ENCODE measurements around the gene FAM43B.

The FAM43B gene

DNA sequence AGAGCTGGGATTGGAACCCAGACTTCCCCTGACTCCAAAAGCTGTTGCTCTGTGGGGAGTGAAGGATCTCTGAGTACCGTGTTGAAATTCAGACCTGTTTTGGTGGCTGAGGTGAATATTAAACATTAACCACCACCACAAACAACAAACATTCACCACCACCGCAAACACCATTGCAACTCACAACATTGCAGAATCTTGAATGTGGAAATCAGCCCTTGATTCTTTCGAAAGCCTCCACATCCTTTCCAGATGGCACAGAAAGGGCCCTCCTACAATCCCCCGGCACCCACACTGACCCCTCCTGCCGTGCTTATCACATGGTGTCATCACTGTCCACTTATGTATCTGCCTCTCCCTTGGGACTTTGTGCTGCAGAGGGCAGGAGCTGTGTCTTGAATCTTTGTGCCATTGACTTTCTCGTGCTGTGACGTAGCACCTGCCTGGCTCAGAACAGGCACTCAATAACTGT is 38.0 kb downstream of the FAM43B start:
- TF ChIP-seq, protein P1, sequence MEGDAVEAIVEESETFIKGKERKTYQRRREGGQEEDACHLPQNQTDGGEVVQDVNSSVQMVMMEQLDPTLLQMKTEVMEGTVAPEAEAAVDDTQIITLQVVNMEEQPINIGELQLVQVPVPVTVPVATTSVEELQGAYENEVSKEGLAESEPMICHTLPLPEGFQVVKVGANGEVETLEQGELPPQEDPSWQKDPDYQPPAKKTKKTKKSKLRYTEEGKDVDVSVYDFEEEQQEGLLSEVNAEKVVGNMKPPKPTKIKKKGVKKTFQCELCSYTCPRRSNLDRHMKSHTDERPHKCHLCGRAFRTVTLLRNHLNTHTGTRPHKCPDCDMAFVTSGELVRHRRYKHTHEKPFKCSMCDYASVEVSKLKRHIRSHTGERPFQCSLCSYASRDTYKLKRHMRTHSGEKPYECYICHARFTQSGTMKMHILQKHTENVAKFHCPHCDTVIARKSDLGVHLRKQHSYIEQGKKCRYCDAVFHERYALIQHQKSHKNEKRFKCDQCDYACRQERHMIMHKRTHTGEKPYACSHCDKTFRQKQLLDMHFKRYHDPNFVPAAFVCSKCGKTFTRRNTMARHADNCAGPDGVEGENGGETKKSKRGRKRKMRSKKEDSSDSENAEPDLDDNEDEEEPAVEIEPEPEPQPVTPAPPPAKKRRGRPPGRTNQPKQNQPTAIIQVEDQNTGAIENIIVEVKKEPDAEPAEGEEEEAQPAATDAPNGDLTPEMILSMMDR (IDR thresholded peaks at IDR 0.05; ENCODE audit: control insufficient read depth, insufficient read depth, low read depth, low read length, missing control alignments): no peak
- no peak overlapping the region for H3K4me3 ChIP-seq (ENCODE audit: control insufficient read depth, low read depth, low read length)
- DNase-seq (ENCODE audit: low read depth): no peak

DNA sequence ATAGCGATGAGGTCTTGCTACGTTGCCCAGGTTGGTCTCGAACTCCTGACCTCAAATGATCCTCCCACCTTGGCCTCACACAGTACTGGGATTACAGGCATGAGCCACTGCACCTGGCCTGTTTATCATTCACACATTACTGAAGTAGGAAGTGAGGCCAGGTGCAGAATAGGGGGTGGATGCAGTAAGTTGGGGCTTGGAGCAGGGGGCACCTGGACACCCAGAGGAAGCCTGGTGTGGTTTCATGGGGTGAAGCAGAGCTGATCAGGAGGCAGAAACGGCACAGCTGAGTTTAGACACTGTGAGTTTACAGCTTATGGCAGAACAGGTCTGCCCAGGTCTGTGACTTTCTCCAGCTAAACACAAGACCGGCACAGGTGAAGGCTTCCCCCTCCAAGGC is 41.4 kb downstream of the FAM43B start:
- no peak overlapping the region for H3K4me3 ChIP-seq (ENCODE audit: control insufficient read depth, low read depth, low read length)
- TF ChIP-seq, protein P1 (IDR thresholded peaks at IDR 0.05; ENCODE audit: control insufficient read depth, insufficient read depth, low read depth, low read length, missing control alignments): no peak
- no peak for DNase-seq (ENCODE audit: low read depth)

DNA sequence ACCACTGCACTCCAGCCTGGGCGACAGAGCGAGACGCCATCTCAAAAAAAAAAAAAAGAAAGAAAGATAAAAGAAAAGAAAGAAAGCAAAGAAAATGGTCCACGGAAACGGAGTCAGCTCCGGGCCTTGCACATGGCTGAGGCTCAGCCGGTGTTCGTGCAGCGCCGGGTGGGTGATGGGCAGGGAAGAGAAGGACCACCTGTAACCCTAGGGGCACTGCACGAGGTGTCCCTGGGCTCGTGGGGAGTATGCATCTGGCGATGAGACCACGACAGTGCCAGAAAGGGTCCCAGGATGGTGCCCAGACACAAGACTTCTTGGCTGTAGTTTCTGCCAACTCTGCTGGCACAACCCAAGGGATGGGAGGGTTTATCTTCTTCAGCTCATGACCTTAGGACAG is 42.4 kb downstream of the FAM43B start:
- no peak for DNase-seq (ENCODE audit: low read depth)
- H3K4me3 ChIP-seq (ENCODE audit: control insufficient read depth, low read depth, low read length): no peak overlapping the region
- TF ChIP-seq, protein P1 (IDR thresholded peaks at IDR 0.05; ENCODE audit: control insufficient read depth, insufficient read depth, low read depth, low read length, missing control alignments): no peak

DNA sequence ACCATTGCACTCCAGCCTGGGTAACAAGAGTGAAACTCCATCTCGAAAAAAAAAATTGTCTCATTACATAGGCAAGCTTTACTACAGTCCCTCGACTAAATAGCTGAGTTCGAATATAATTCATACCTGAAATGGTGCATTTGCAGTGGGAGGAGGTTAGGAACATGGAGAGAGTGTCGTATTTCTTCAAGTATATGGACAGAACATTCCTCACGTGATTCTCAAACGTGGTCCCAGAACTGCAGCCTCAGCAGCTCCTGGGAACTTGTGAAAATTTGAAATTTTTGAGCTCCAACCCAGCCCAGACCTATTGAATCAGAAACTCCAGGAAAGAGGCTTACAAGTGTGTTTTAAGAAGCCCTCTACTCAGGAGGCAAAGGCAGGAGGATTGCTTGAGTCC is 43.7 kb downstream of the FAM43B start:
- no peak for DNase-seq (ENCODE audit: low read depth)
- H3K4me3 ChIP-seq (ENCODE audit: control insufficient read depth, low read depth, low read length): no peak overlapping the region
- TF ChIP-seq, protein P1 (IDR thresholded peaks at IDR 0.05; ENCODE audit: control insufficient read depth, insufficient read depth, low read depth, low read length, missing control alignments): no peak

DNA sequence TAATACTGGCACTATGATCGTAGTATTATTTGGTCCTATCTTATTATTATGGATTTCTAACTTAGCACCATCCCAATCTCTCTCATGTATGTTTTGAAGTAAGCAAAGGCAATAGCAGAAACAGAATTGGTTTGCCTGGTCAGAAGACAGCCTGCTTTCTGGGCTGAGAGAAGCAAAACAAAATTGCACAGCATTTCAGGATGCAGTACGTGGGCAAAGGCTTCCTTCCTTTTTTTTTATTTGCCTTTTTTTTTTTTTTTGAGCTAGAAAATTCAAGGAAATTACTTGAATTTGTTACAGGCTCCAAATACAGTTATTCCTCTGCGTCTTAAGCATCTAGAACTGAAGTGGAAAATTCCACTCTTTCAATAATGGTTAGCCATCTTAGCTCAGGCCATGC is 45.3 kb downstream of the FAM43B start:
- H3K4me3 ChIP-seq (ENCODE audit: control insufficient read depth, low read depth, low read length): no peak overlapping the region
- TF ChIP-seq, protein P1 (IDR thresholded peaks at IDR 0.05; ENCODE audit: control insufficient read depth, insufficient read depth, low read depth, low read length, missing control alignments): no peak
- DNase-seq (ENCODE audit: low read depth): no peak

DNA sequence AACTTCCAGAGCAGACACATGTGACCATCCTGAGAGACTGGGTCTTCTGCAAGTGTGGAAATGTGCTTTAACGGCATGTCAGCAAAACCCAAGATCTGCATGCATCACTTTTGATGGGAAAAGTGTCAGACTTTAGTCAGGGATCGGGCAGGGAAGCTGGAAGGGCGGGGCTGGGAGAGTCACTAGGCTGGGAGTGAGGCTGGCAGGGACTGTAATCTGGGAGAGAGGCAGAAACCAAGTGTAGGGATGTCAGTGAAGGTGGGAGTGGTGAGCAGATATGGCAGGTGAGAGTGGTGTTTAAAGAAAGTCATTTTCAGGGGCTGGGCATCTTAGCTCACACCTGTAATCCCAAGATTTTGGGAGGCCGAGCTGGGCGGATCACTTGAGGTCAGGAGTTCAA is 47.8 kb downstream of the FAM43B start:
- no peak overlapping the region for H3K4me3 ChIP-seq (ENCODE audit: control insufficient read depth, low read depth, low read length)
- TF ChIP-seq, protein P1 (IDR thresholded peaks at IDR 0.05; ENCODE audit: control insufficient read depth, insufficient read depth, low read depth, low read length, missing control alignments): no peak
- no peak for DNase-seq (ENCODE audit: low read depth)

Data from AG09309 (cell line).